Stimulated activated CD4-positive, alpha-beta T cell treated with anti-CD3 and anti-CD28 coated beads, Interleukin-1b, Interleukin-23, amount 100 ng/mL, for 4 hours (primary cell): ENCODE results near the gene ZNF652.

Source experiments
- DNase-seq, 2 donors: peaks; one replicate each; pipeline ENCODE4 v3.0.0-alpha.2; 2020; ENCODE audit warnings: low read depth in 2 of 2

The ZNF652 gene

DNA sequence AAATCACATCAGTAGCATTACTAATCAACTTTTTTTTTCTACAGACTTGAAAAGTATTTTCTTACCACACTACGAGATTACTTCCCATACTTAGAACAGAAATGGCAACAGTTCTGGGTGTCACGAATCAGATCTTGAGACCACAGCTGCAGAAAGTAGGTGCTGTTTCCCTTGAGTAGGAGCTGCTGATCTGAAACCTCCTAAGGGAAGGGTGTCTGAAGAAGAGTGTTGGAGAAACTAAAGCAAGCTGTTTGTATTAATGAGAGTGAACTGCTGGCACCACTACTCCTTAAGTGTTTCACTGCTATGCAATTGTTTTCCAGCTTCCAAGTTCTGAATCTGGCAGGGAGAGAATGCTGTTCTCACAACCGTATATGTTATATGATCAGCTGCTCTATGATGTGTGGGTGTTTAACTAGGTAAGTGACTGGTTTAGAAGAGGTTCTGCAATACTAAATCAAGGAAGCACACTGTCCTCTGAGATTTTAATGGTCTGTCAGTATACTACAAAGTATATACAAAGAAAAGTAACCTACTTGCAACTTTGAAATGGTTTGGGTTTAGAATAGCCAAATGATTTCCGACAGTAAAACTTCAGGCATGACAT lies 3.3 kb downstream of the ZNF652 start:
- no peak for DNase-seq

DNA sequence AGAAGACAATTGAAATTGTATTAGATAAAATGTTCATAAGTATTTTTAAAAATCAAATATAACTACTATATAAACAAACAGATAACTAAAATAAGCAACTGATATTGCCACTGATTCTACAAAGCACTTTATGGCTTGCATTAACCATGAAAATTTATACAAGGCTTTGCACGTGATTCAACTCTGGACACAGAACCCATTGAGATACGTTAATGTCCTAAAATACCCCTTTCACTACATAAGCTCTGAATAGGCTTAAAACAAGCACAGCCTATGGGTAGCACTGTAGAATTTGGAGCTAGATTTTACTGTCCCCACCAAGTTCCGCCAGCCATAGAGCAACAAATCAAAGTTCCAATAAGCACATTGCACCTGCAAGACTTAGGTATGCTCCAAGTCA lies 4.5 kb downstream of the ZNF652 start:
- no peak for DNase-seq

- no peak for DNase-seq
Observed at GRCh38 chr17:49356320-49356719, 5.7 kb downstream of the ZNF652 start.

DNA sequence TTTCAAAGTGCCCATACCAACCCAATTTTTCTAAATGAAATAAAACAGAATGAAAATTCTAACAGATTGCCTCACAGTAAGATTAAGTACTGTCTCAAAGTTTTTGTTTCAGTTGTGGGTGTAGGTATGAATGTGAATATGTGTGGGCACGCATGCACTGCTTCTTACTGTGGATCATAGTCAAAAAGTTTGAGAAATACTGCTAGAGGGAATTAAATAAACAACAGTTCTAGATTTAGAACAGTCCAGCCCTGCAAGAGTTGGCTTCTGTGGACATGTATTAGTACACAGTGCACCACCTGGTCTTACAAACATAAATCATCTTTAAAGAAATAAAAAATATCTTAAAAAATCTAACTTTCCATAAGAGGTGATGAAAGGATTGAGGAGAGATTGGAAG lies 8.4 kb downstream of the ZNF652 start:
- DNase-seq = no peak

- no peak for DNase-seq
Observed at GRCh38 chr17:49352587-49353154, 9.4 kb downstream of the ZNF652 start.

DNA sequence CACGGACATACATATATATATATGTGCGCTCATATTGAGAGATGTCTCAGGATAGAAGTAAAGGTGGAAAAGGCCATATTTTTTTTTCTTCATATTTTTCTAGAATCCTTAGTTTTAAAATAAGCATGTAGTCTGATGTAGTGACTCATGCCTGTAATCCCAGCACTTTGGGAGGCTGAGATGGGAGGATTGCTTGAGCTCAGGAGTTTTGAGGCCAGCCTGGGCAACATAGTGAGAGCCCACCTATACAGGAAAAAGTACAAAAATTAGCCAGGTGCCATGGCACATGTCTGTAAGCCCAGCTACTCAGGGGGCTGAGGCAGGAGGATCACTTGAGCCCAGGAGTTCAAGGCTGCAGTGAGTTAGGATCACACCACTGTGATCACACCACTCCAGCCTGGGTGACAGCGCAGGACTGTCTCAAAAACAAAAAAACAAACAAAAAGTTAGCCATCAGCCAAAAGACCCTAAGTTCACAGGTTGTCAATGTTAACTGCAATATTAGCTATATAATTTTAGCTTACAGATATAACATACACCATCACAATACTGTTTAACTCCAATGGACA lies 10.4 kb downstream of the ZNF652 start:
- no peak for DNase-seq

GRCh38 chr17:49349541-49349940 lies 12.5 kb downstream of the ZNF652 start:
- DNase-seq = no peak

- DNase-seq = no peak
Observed at GRCh38 chr17:49344914-49345313, 17.1 kb downstream of the ZNF652 start.

GRCh38 chr17:49343273-49343672 lies 18.8 kb downstream of the ZNF652 start:
- no peak for DNase-seq

DNA sequence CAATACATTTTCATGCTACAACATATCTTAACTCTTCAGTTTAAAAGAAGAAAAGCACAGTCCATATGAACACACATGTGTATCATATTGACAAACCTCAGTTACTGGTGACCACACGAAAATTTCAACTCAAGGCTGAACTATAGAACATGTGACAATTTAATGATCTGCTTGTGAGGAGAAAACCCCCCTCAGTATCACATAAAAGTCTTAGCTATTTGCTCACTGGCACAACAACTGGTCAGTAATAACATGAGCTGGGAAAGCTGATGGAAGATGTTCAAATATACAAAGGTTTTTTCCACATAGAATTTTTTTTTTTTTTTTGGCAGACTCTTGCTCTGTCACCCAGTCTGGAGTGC lies 19.5 kb downstream of the ZNF652 start:
- DNase-seq = no peak

- DNase-seq = no peak
Observed at GRCh38 chr17:49341356-49341755, 20.7 kb downstream of the ZNF652 start.

DNA sequence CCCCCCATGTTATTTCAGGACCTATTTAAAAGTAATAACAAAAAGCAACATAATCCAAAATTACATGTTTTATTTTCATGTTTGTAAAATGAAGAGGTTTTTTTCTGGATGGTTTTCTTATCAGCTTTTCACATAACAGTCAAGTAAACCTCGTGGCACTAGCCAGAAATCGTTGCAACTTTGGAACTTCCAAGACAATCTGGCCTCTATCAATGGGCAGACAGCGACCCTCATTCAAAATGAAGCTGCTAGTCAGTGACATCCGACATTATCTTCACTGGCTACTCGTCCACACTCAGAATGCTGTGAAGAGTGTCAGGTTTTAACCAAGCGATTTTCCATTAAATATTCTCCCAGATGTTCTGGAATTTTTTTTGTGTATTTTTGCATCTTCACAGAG lies 22.7 kb downstream of the ZNF652 start:
- DNase-seq = no peak

DNA sequence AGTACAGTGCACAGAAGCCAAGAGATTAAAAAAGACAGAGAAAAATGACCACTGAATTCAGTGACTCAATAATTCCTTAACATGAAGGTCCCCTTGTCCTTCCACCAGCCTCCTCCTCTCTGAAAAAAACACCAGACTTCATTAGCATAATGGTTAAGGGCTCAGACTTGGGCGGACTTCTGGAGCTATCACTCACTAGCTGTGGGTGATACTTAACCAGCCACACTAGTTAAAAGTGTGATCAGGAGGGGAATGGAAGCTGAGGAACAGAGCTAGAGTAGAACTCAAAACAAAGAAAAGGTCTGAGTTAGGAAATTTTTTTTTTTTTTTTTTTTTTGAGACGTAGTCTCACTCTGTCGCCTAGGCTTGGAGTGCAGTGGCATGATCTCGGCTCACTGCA lies 23.2 kb downstream of the ZNF652 start:
- DNase-seq = no peak

DNA sequence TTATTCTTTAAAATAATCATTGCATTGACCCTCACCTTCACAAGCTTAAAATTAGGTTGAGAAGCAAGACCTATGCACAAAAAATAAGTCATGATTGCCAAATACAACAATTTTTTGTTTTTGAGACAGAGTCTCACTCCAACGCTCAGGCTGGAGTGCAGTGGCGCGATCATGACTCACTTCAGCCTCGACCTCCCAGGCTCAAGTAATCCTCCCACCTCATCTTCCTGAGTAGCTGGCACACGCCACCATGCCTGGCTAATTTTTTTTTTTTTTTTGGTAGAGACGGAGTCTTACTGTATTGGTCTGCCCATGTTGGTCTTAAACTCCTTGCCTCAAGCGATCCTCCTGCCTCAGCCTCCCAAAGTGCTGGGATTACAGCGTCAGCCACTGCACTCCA lies 24.2 kb downstream of the ZNF652 start:
- no peak for DNase-seq

DNA sequence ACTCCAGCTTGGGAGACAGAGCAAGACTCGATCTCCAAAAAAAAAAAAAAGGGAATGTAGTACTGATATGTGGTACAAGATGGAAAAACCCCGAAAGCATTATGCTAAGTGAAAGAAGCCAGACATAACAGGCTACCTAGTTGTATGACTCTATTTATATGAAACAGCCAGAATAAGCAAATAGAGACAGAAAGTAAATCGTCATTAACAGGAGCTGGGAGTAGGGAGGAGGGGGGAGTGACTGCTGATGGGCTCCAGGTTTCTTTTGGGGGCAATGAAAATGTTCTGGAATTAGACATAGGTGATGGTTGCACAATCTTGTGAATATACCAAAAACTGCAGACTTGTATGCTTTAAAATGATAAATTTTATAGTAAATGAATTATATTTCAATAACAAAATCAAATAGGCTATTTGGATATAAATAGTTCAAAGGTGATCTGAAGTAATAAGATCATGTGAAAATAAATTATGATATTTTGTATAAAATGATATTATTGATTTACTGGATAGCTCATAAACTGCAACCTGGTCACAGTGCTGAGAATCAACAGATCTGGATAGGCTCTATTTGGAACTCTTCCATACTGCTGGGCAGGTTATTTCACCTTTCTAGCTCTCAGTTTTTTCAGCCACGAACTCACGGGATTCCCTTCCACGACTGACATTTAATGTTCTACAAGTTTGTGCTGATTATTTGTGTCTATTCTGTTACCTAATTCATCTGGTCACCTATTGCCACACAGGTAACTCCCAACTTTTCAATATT lies 27.1 kb downstream of the ZNF652 start:
- DNase-seq = no peak

DNA sequence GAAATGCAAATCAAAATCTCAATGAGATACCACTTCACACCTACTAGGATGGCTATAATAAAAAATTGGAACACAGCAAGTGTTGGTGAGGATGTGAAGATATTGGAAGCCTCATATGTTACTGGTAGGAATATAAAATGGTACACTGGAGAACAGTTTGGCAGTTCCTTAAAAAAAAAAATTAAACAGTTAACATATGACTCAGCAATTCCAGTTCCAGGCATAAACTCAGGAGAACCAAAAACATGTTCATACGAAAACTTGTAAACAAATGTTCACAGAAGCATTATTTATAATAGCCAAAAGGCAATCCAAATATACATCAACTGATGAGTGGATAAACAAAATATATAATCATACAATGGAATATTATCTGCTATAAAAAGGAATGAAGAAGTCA lies 28.2 kb downstream of the ZNF652 start:
- DNase-seq = no peak

DNA sequence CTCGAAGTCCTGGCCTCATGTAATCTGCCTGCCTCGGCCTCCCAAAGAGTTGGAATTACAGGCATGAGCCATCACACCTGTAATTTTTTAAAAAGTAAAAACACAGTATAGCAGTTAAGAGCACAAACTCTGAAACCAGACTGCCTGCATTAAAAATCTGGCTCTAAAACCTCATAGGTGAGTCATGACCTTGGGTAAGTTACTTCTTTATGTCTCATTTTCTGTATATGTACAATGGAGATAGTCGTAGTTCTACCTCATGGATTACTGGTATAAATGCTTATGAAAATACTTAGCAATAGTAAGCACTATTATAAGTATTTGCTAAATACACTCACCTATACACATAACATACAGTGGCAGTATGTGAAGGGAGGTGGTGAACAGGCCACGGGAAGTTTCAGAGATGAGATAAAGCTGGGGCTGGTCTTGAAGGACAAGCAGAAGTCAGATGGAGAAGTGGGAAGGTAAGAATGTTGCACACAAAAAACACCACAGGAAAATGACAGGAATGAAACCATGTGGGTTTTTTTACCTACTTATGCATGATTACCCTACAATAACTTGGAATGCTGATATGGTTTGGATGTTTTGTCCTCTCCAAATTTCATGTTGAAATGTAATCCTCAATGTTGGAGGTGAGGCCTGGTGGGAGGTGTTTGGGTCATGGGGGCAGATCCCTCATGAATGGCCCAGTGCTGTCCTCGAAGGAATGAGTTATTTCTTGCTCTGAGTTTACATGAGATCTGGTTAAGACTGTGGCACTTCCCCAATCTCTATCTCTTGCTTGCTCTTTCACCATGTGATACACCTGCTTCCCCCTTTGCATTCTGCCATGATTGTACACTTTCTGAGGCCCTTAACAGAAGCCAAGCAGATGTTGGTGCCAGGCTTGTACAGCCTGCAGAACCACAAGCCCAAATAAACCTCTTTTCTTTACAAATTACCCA lies 33.9 kb downstream of the ZNF652 start:
- no peak for DNase-seq

GRCh38 chr17:49325980-49326379 lies 36.1 kb downstream of the ZNF652 start:
- no peak for DNase-seq

DNA sequence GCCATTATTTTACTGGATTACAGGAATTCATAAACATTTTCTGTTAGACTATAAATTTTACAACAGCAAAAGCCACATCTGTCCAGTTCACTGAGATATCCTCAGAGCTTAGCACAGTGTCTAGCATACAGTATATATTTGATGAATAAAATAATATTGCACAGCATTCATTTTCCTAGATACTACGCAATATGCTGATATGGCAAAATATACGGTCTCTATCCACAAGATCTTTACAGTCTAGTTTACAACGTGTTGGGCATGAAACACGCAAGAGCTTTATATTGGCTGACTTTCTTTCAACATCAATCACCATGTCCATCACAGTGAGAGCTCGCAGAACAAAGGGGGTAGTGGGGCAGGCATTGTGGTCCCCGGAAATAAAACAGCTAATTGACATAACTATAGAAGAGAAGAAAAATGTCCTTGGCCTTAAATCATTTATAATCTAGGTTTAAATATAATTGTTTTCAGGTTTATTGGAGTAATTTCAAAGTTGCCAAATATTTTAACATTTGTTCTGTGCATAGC lies 43.5 kb downstream of the ZNF652 start:
- no peak for DNase-seq

DNA sequence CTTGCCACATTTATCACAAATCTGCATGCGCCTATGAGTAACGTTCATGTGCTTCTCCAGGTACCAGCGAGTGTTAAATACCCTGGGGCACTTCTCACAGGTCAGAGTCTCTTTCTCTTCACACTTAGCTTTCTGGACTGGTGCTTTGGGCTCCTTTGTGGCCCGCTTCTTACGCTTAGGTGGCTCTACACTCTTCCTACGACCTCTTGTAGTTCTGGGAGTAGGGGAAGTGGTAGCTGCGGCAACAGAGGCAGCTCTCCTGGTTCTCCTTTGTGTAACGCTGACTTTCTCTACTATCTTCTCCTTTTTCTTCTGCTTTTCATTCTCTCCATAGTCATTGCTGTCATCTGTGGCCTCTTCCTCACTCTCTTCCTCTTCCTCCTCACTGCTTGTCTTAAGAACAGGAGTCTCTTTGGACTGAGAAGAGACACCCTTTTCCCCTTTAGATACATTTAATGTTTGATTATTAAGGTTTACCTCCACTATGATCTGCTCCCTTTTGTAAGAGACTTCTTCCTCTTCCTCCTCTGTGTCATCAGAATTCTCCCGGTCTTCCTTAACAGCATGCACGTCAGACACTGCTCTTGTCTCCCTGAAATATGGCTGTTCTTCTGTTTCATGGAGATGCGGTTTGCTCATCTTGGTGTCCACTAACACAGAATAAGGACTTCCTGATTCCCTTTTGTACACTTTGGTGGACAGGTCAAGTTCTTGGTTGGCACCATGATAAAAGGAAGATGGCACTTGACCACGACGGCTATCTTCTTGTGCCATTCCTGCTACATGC lies 45.0 kb downstream of the ZNF652 start:
- DNase-seq = no peak

DNA sequence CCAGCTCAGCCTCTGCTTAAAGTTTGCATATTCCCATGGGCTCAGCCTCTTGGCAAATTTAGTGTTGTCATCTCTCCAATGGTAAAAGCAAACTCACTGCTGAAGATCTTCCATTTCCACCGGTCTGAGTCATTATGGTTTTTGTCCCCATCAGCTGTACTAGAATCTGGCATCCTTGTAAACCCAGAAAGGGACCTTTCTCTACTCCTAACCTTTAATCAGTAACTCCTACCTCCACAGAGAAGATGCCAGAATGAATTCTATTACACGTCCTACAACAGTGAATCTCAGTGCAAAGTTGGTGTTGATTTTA lies 45.8 kb downstream of the ZNF652 start:
- no peak for DNase-seq
